ENCODE measurements around the gene OPRD1. TPM values are rescaled to one million over a fixed set of nuclear protein-coding genes. Genes with fewer than 3 reads are reported as not detected.
"Not testable (repeated sequence)": the region's sequence is repeated elsewhere in the genome, so short reads cannot be mapped to it uniquely, and the experiment has no call there.

Gene OPRD1
- not detected in 2 replicates for total RNA-seq

DNA sequence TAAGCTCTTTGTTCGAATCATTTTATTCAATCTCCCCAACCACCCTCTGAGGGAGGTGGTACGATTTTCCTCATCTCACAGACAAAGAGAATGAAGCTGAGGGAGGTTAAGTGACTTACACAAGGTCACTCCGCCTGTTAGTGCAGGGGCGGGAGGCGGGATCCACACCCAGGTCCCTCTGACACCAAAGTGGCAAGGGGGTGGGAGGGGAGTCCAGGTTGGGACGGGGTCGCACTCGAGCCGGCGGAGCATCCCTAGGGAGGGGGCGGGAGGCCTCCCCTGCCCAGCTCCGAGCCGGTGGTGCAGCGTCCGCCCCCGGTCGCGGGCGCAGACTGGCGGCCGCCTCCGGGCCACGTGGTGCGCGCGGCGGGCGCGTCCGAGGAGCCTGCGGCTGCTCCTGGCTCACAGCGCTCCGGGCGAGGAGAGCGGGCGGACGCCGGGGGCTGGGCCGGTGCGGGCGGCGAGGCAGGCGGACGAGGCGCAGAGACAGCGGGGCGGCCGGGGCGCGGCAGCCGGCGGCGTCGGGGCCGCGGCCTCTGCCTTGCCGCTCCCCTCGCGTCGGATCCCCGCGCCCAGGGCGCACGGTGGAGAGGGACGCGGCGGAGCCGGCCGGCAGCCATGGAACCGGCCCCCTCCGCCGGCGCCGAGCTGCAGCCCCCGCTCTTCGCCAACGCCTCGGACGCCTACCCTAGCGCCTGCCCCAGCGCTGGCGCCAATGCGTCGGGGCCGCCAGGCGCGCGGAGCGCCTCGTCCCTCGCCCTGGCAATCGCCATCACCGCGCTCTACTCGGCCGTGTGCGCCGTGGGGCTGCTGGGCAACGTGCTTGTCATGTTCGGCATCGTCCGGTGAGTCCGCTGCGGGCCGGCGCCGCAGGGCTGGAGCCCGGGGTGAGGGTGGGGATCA lies at the start of gene OPRD1:
TSS of gene OPRD1 (plus strand) at position 405 of the 903 bp plus-strand sequence. CDS start at position 619, 214 bp downstream.
- no peak for DNase-seq (ENCODE audit: low read depth, low spot score)

DNA sequence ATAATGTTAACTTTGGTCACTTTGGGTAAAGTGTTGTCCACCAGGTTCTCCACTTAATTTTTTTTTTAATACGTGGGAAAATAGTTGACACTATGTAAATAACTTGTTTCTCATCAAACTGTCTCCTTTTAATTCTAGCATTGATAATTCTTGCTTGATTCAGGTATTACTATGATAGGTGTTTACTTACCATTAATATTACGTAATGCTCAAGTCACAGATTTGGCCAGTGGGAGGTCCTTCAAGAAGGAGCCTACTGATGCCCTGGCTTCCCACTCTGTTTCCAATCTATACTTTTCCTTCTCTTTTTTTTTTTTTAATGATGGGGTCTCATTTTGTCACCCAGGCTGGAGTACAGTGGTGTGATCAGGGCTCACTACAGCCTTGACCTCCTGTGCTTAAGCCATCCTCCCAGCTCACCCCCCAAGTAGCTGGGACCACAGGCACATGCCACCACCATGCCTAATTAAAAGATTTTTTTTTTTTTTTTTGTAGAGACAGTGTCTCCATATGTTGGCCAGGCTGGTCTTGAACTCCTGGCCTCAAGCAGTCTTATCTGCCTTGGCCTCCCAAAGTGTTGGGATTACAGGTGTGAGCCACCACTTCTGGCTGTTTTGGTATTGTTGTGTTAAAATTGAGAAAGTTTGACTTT lies 45.3 kb upstream of the OPRD1 start:
- DNase-seq (ENCODE audit: low read depth, low spot score) = no peak

DNA sequence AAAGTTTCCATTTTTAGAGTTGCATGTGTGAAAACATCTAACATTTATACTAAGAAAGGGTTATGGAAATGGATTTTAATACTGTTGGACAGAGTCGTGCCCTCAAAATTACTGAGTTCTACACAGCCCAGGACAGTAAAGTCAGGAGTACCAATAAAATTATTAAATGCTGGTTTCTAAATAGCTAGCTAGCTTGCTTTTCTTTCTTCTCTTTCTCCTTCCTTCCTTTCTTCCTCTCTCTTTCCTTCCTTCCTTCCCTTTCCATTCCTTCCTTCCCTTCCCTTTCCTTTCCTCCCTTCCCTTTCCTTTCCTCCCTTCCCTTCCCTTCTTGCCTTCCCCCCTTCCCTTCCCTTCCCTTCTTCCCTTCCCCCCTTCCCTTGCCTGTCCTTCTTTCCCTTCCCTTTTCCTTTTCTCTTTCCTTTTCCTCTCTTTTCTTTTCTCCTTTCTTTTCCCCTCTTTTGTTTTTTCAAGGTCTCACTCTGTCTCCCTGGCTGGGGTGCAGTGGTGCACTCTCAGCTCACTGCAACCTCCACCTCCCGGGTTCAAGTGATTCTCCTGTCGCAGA lies 41.3 kb upstream of the OPRD1 start:
- DNase-seq (ENCODE audit: low read depth, low spot score) = no peak

DNA sequence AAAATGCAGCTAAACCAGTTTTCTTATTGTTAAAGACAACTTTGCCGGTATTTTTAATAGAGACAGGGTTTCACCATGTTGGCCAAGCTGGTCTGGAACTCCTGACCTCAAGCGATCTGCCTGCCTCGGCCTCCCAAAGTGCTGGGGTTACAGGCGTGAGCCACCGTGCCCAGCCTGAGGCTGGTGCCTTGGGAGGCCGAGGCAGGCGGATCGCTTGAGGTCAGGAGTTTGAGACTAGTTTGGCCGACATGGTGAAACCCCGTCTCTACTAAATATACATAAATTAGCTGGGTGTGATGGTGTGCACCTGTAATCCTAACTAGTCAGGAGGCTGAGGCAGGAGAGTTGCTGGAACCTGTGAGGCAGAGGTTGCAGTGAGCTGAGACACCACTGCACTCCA lies 40.0 kb upstream of the OPRD1 start:
- not testable (repeated sequence) for DNase-seq (ENCODE audit: low read depth, low spot score)

DNA sequence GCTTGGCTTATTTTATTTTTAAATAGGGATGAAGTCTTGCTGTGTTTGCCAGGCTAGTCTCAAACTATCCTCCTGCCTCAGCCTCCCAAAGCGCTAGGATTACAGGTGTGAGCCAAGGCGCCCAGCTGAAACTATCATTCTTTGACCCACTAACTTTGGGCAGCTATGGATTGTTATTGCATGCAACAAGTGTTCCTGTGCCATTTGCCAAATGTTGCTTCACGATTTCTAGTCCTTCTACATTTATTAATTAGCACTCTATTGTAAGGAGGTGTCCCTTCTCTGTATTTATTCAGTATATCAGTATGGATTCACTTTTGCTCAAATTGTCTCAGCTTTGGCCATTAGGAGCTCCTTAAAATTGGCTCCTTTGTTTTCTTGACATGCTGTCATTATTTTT lies 38.9 kb upstream of the OPRD1 start:
- DNase-seq (ENCODE audit: low read depth, low spot score) = no peak

DNA sequence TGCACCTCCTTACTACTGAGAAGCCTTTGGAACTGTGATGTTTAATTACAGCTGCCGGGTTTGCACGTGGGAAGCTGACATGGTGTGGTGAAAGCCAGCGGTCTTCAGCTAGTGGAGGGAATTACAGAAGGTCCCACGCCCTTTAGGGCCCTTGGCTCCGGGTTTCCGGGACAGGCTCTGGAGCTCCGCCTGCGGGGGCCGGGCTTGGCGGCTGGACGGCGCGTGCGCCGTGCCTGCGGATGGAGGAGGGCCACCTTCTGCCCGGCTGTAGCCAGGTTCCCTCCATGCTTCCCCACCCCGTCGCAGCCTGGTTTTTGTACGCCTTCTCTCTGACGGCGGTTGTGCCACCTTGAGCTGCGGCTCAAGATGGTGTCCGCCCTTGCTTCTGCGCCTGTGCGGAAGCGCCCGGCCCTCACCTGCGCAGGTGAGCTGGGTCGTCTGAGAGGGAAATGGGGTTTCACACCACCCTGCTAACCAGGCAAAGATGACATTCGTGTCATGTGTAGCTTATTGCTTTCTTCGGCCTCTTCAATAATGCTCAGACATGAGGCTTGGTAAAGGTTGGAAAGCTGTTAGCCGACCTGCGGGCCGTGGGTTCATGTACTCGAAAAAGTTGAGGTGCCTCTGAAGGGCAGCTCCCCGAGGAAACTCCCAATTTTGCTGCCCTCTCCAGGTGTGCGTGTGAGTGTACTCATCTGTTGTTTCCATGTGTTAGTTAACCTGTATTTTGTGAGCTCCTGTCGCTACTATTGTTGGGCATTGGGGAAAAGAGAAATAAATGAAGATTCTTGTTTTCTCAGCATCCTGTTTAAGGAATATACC lies 36.6 kb upstream of the OPRD1 start:
- no peak for DNase-seq (ENCODE audit: low read depth, low spot score)

DNA sequence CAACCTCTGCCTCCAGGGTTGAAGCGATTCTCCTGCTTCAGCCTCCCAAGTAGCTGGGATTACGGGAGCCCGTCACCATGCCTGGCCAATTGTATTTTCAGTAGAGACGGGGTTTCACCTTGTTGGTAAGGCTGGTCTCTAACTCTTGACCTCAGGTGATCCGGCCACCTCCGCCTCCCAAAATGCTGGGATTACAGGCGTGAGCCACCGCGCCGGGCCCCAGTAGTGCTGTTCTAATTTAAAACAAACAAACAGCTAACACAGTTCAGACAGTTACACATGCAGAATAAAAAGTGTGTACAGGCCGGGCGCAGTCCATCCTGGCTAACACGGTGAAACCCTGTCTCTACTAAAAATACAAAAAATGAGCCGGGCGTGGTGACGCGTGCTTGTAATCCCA lies 35.6 kb upstream of the OPRD1 start:
- DNase-seq (ENCODE audit: low read depth, low spot score) = no peak

DNA sequence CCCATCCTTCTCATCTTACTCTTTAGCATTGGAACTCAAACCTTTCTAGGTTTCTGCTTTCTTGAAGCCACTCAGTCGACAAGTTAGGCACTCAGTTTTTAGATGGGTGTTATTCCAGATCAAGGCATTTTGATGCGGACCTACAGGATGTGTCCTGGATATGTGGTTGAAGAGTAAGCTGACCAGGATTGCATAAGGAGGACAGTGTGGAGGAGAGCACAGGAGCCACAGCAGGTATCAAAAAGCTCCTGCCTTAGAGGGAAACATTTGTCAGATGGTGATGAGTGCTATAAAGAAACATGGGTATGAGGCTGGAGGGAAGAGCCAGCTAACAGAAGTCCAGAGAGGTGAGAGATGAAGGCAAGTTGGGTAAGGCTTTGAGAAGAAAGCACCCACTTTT lies 33.9 kb upstream of the OPRD1 start:
- no peak for DNase-seq (ENCODE audit: low read depth, low spot score)

DNA sequence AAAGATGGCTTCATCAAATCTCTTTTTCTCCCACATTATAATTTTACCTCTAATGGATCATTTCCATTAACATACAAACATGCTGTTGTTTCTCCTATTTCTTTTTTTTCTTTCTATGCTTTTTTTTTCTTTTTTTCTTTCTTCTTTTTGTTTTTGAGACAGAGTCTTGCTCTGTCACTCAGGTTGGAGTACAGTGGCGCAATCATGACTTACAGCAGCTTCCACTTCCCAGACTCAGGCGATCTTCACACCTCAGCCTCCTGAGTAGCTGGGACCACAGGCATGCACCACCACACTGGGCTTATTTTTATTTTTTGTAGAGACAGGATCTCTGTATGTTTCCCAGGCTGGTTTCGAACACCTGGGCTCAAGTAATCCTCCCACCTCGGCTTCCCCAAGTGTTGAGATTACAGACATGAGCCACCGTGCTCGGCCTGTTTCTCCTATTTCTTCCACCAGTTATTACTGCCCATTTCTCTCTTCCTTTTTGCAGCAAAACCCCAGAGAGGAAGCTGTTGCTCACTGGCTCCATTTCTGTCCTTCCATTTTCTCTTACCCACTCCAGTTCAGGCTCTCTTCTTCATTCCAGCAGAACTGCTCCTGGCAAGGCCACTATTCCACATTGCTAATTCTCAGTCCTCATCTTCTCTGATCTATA lies 32.1 kb upstream of the OPRD1 start:
- no peak for DNase-seq (ENCODE audit: low read depth, low spot score)

DNA sequence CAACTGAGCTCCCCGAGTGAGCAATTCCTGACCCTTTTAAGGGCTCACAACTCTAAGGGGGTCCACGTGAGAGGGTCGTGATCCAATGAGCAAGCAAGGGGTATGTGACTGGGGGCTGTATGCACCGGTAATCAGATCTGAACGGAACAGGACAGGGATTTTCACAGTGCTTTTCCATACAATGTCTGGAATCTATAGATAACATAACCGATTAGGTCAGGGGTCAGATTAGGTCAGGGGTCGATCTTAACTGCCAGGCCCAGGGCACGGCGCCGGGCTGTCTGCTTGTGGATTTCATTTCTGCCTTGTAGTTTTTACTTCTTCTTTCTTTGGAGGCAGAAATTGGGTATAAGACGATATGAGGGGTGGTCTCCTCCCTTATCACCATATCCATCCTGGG lies 30.7 kb upstream of the OPRD1 start:
- no peak for DNase-seq (ENCODE audit: low read depth, low spot score)

DNA sequence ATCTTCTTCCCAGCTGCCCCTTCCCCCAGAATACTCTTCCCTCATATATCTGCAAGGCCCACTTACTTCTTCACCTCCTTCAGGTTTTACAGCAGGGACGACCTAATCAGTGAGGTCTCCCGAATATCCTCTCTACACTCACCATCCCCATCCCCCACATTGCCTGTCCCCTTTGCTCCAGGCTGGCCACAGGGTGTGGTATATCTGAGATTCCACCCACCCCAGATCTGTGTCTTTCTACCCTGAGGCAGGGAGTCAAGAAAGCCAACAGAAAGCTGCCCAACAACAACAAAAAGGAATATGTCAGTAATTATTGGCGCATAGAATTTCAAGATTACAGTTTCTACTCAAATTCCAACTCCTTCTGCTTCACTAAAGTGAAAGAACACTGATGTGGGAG lies 30.0 kb upstream of the OPRD1 start:
- DNase-seq (ENCODE audit: low read depth, low spot score) = no peak

DNA sequence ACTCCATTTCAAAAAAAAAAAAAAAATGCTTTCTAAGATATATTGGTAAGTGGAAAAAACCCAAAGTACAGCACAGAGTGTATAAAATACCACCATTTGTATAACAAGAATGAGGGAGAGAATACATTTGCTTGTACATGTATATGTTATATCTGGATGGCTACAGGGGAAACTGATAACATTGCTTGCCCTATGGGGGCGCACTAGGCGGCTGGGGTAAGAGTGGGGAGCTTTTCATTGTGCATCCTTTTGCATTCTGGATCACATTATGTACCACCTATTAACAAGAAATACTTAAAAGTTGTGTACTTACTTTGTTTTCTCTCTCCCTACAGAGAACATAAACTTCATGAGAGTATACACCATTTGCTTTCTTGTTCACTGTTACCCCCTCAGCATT lies 28.6 kb upstream of the OPRD1 start:
- no peak for DNase-seq (ENCODE audit: low read depth, low spot score)

DNA sequence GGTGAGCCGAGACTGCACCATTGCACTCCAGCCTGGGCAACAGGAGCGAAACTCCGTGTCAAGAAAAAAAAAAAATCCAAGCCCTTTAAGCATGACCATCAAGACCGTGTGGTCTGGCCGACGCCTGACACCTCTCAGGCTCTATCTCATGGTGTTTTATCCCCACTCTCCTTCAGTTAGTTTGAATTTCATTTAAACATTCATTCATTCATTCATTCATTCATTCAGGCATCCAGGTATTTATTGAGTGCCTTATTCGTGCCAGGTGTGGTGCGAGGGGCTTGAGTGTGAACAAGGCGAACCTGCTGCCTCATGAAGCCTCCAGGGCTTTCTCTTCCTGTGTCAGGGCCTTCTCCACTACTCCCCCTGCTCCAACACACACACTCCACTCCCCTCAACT lies 22.6 kb upstream of the OPRD1 start:
- no peak for DNase-seq (ENCODE audit: low read depth, low spot score)

DNA sequence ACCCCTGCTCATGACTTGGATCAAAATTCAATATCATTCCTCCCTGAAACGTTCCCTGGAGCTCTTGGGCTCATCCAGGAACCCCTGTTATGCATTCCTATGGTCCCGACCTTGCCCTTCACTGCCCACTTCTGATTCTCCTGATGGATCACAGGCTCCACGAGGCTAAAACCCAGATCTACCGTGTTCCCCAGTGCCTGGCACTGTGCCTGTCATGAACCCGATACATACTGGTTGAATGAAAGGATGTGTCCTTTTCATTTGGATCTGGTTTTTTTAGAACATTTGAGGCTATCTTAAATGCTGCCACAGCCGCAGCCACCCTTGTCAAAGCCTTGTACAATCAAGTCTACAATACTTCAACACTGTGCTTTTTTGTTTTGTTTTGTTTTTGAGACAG lies 22.2 kb upstream of the OPRD1 start:
- no peak for DNase-seq (ENCODE audit: low read depth, low spot score)

DNA sequence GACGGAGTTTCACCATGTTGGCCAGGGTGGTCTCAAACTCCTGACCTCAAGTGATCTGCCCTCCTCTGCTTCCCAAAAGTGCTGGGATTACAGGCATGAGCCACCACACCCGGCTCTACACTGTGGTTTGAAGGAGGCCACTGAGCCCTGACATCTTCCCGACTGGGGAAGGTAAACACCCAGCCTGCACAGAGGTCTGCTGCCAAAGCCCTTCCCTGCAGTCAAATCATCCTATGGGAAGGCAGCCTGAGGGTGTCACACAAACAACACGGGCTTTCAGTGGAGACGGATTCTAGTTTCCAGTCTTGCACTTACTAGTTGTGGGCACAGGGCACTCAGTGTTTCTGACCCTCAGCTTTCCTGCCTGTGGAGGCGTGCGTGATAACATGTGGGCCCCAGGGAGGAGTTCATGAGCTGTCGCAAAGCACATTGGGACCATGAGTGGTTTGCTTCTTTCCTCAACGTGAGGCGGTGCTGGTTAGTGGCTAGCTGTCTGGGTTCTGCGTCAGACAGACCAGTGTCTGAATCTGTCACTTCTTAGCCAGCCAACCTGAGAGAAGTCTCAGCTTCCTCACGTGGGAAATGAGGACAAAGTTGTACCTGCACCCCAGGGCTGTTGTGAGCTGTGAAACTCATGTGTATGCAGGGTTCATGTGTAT lies 21.5 kb upstream of the OPRD1 start:
- DNase-seq (ENCODE audit: low read depth, low spot score) = no peak

DNA sequence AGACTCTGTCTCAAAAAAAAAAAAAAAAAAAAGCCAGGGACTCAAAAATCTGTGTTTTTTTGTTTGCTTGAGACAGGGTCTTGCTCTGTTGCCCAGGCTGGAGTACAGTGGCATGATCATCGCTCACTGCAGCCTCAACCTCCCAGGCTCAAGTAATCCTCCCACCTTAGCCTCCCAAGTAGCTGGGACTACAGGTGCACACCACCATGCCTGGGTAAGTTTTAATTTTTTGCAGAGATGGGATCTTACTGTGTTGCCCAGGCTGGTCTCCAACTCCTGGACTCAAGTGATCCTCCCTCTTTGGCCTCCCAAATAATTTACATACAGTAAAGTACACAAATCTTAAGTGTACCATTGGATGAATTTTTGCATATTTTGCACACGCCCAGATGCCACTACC lies 20.0 kb upstream of the OPRD1 start:
- not testable (repeated sequence) for DNase-seq (ENCODE audit: low read depth, low spot score)

DNA sequence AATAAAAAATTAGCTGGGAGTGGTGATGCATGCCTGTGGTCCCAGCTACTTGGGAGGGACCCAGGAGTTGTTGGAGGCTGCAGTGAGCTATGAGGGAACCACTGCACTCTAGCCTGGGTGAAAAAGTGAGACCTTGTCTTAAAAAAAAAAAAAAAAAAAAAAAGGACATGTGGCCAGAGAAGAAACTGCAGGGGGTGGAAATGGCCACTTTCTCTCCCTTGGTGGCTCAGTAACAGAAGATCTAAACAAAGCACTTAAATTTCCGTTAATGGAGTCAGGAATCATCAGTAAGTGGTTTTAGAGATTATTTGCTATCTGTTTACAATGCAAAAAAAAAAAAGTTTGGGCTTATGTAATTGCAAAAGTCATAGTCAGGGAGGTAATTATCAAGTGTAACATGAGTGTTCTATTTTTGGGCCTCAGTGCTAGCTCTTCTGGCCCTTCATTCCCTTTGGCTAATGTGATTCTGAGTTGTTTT lies 19.3 kb upstream of the OPRD1 start:
- DNase-seq (ENCODE audit: low read depth, low spot score) = no peak

DNA sequence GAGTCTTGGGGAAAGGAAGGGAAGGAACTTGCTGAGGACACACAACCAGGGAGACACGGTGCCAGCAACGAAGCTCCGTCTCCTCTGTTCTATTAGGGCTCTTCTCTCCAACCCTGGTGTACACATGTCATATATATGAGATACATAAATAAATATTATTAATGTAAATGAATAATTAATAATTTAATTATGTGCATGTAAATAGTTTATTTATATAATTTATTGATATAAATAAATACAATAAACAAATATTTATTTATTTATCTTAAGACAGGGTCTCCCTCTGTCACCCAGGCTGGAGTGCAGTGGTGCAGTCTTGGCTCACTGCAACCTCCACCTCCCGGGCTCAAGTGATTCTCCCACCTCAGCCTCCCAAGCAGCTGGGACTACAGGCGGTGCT lies 17.4 kb upstream of the OPRD1 start:
- DNase-seq (ENCODE audit: low read depth, low spot score) = not testable (repeated sequence)

DNA sequence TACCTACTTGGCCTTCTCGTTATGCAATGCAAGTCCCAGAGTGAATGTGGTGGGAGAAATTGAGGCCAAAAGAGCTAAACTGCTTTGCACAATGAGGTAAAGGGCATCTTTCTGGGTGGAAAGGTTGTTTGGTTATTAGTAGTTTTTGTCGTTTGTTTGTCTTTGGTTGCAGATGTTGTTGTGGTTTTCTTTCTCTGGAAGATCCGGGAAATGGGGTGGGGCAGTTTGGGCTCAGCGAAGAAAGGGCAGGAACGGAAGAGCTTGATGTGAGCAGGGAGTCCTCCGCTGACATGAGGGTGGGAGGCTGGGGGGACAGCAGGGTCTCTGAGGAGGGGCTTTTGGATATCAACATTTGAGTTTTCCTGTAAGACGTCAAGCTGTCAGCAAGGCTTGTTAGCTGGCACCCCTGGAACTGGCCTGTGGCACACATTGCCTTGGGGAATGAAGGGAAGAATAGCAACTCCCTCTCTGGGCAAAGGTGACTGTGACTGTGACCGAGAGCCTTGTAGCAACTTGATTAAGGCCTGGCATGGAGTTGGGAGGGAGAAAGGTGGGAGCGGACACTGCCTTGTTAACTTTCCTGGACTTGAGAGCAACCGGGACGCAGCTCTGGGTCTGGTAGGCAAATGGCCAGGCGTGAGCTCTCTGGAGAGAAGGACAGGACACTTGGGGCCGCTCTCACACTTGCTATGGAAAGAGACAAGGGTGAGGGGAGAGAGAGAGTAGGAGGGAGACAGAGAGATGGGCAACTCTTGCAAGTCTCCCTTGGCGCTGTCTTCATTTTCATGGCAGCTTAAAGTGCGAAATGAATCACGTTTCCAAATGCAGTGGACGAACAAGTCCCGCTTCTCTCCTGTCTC lies 15.4 kb upstream of the OPRD1 start:
- no peak for DNase-seq (ENCODE audit: low read depth, low spot score)

DNA sequence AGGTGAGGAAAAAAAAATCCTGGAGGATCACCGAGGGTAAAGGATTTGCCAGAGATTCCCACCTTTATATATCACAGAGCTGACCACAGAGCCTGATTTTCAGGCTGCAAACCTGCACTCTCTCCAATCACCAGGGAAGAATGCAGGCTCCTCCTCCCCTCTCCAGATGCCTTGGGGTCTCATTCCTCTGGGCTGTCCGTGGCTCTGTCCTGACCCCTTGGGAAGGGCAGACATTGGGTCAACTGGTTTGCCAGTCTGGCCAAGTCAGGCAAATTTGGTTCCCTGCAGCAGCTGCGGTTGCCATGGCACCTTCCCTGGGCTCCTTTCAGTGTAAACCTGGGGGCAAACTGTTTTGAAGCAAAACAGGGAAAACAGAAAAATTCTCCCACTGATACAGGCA lies 11.6 kb upstream of the OPRD1 start:
- no peak for DNase-seq (ENCODE audit: low read depth, low spot score)
